Measurements from ENCODE around the gene TAS1R2. TPM values are rescaled to one million over a fixed set of nuclear protein-coding genes. Genes with fewer than 3 reads are reported as not detected.

Gene TAS1R2
- total and polyA plus RNA-seq, 2 donors from 2014 or later, result not detected

- no peak for FAIRE-seq
Measured at GRCh38 chr1:18861082-18861481, 1.6 kb upstream of the TAS1R2 start.

GRCh38 chr1:18858070-18858688 is 1.3 kb downstream of the TAS1R2 start:
- intact Hi-C loops (cut with DNase I), result no loop called here
- no peak overlapping the region for H3K9ac ChIP-seq (ENCODE audit: low read length in 3 of 3)

More at GRCh38 chr1:18861082-18861481, 1.6 kb upstream of the TAS1R2 start:
- no peak for DNase-seq
- Histone ChIP-seq H3K4me3 (ENCODE audit: low read length in 3 of 3) (no peak overlapping the region), H3K36me3 (ENCODE audit: control insufficient read depth in 2 of 3, insufficient read depth in 3 of 3, low read length in 3 of 3) (no peaks in the 10 kb centered on the region), H3K9me3 (ENCODE audit: control insufficient read depth in 2 of 3, insufficient read depth in 1 of 3, low read length in 3 of 3) (no peaks in the 10 kb centered on the region), H3K4me1 (ENCODE audit: control insufficient read depth in 2 of 3, insufficient read depth in 2 of 3, low read depth in 1 of 3, low read length in 3 of 3) (no peaks in the 10 kb centered on the region), H3K27me3 (ENCODE audit: control insufficient read depth, insufficient read depth, low read length) (no peaks in the 10 kb centered on the region), H3K27ac (ENCODE audit: low read depth in 2 of 2, low read length in 2 of 2) (no peak overlapping the region), H3K9ac (ENCODE audit: low read length in 3 of 3) (no peak overlapping the region)
- intact Hi-C loops (cut with DNase I), result no loop called here
- TF ChIP-seq CTCF (IDR thresholded peaks at IDR 0.05; ENCODE audit: borderline replicate concordance, extremely low read depth, insufficient read depth), result no peak

GRCh38 chr1:18856435-18856834 is 3.0 kb downstream of the TAS1R2 start:
- no peaks in the 10 kb centered on the region for H3K36me3 ChIP-seq (ENCODE audit: control insufficient read depth in 2 of 3, insufficient read depth in 3 of 3, low read length in 3 of 3)
- intact Hi-C loops (cut with DNase I), result no loop called here
- H3K27ac ChIP-seq (ENCODE audit: low read depth in 2 of 2, low read length in 2 of 2), result no peak overlapping the region
- no peak overlapping the region for H3K4me3 ChIP-seq (ENCODE audit: low read length in 3 of 3)
- no peak for DNase-seq
- no peaks in the 10 kb centered on the region for H3K27me3 ChIP-seq (ENCODE audit: control insufficient read depth, insufficient read depth, low read length)
- H3K4me1 ChIP-seq (ENCODE audit: control insufficient read depth in 2 of 3, insufficient read depth in 2 of 3, low read depth in 1 of 3, low read length in 3 of 3), result no peaks in the 10 kb centered on the region
- no peak for FAIRE-seq
- no peak for TF ChIP-seq CTCF (IDR thresholded peaks at IDR 0.05; ENCODE audit: borderline replicate concordance, extremely low read depth, insufficient read depth)
- H3K9me3 ChIP-seq (ENCODE audit: control insufficient read depth in 2 of 3, insufficient read depth in 1 of 3, low read length in 3 of 3), result no peaks in the 10 kb centered on the region
- no peak overlapping the region for H3K9ac ChIP-seq (ENCODE audit: low read length in 3 of 3)

More at GRCh38 chr1:18858070-18858688, 1.3 kb downstream of the TAS1R2 start:
- Histone ChIP-seq H3K36me3 (ENCODE audit: control insufficient read depth in 2 of 3, insufficient read depth in 3 of 3, low read length in 3 of 3) (no peaks in the 10 kb centered on the region), H3K27me3 (ENCODE audit: control insufficient read depth, insufficient read depth, low read length) (no peaks in the 10 kb centered on the region), H3K4me1 (ENCODE audit: control insufficient read depth in 2 of 3, insufficient read depth in 2 of 3, low read depth in 1 of 3, low read length in 3 of 3) (no peaks in the 10 kb centered on the region), H3K27ac (ENCODE audit: low read depth in 2 of 2, low read length in 2 of 2) (no peak overlapping the region), H3K4me3 (ENCODE audit: low read length in 3 of 3) (no peak overlapping the region), H3K9me3 (ENCODE audit: control insufficient read depth in 2 of 3, insufficient read depth in 1 of 3, low read length in 3 of 3) (no peaks in the 10 kb centered on the region)
- DNase-seq (no peak), FAIRE-seq (no peak)
- no peak for TF ChIP-seq CTCF (IDR thresholded peaks at IDR 0.05; ENCODE audit: borderline replicate concordance, extremely low read depth, insufficient read depth)

GRCh38 chr1:18855573-18855972 is 3.9 kb downstream of the TAS1R2 start:
- intact Hi-C loops (cut with DNase I), result no loop called here
- no peaks in the 10 kb centered on the region for H3K36me3 ChIP-seq (ENCODE audit: control insufficient read depth in 2 of 3, insufficient read depth in 3 of 3, low read length in 3 of 3)
- DNase-seq (no peak), FAIRE-seq (no peak)
- H3K9me3 ChIP-seq (ENCODE audit: control insufficient read depth in 2 of 3, insufficient read depth in 1 of 3, low read length in 3 of 3), result no peaks in the 10 kb centered on the region
- H3K9ac ChIP-seq (ENCODE audit: low read length in 3 of 3), result no peak overlapping the region
- no peak for TF ChIP-seq CTCF (IDR thresholded peaks at IDR 0.05; ENCODE audit: borderline replicate concordance, extremely low read depth, insufficient read depth)
- no peak overlapping the region for H3K4me3 ChIP-seq (ENCODE audit: low read length in 3 of 3)
- no peaks in the 10 kb centered on the region for H3K27me3 ChIP-seq (ENCODE audit: control insufficient read depth, insufficient read depth, low read length)
- no peak overlapping the region for H3K27ac ChIP-seq (ENCODE audit: low read depth in 2 of 2, low read length in 2 of 2)
- H3K4me1 ChIP-seq (ENCODE audit: control insufficient read depth in 2 of 3, insufficient read depth in 2 of 3, low read depth in 1 of 3, low read length in 3 of 3), result no peaks in the 10 kb centered on the region

Measured in kidney (tissue), 14 donors.